ENCODE results near the gene RNF13.

- no peak for TF ChIP-seq CTCF (IDR thresholded peaks at IDR 0.05)
- no peak for TF ChIP-seq REST (IDR thresholded peaks at IDR 0.05; ENCODE audit: insufficient read depth in 1 of 2, low read depth in 2 of 2, low read length in 1 of 2)
- no peak for TF ChIP-seq POLR2AphosphoS5 (IDR thresholded peaks at IDR 0.05; ENCODE audit: low read depth, low read length)
- no peak for TF ChIP-seq TCF7L2 (IDR thresholded peaks at IDR 0.05; ENCODE audit: low read depth, low read length)
Measured at GRCh38 chr3:149909923-149910322, 96.9 kb downstream of the RNF13 start.

Data from Panc1 (cell line).